Measurements from ENCODE around the gene BRPF3.

BRPF3 gene

DNA sequence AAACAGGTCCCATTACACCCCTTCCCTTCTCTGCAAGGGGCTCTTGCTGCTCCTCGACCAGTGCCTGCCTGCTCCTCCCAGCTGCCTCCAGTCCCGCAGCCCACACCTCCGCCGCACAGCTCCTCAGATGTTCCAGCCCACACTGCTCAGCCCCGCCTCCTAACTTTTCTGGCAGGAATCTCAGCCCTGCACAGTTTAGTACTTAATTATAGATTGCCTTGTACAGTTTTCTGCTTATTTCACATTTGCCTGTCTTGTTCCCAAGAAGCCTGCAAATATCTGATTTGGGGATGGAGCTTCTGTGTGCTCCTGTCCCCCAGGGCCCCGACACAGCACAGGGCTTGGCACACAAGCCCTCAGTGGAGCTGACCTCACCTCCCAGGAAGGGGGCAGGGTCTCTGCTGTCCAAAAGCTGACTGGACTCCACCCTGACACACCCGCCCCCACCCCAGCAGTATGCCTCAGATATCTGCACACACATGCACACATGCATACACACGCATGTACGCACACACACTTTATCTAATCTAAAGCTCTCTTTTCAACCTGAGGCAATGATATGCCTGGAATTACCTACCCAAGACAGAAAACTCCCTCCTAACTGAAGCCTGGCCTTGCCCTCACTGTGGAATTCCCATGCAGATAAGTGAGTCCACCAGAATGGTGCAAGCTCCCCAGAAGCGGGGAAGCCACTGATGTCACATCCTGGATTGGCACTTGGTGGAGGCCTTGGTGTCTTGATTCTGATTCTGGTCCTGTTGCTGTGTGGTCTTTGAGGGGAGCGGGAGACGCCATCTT lies 72.1 kb downstream of the BRPF3 start (continued):
- TF ChIP-seq, protein P1, sequence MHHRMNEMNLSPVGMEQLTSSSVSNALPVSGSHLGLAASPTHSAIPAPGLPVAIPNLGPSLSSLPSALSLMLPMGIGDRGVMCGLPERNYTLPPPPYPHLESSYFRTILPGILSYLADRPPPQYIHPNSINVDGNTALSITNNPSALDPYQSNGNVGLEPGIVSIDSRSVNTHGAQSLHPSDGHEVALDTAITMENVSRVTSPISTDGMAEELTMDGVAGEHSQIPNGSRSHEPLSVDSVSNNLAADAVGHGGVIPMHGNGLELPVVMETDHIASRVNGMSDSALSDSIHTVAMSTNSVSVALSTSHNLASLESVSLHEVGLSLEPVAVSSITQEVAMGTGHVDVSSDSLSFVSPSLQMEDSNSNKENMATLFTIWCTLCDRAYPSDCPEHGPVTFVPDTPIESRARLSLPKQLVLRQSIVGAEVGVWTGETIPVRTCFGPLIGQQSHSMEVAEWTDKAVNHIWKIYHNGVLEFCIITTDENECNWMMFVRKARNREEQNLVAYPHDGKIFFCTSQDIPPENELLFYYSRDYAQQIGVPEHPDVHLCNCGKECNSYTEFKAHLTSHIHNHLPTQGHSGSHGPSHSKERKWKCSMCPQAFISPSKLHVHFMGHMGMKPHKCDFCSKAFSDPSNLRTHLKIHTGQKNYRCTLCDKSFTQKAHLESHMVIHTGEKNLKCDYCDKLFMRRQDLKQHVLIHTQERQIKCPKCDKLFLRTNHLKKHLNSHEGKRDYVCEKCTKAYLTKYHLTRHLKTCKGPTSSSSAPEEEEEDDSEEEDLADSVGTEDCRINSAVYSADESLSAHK (tag by site-specific recombination; IDR thresholded peaks at IDR 0.05), result no peak
- TF ChIP-seq ZNF529 (tag by site-specific recombination; IDR thresholded peaks at IDR 0.05; ENCODE audit: insufficient replicate concordance) (no peak), WT1 (tag by site-specific recombination; IDR thresholded peaks at IDR 0.05) (no peak), ZFHX2 (tag by site-specific recombination; conservative IDR thresholded peaks at IDR 0.05) (peak; percentile 84), ZBTB17 (tag by site-specific recombination; IDR thresholded peaks at IDR 0.05) (no peak), BCL11B (tag by site-specific recombination; IDR thresholded peaks at IDR 0.05; ENCODE audit: low read depth) (no peak), ZNF221 (tag by site-specific recombination; IDR thresholded peaks at IDR 0.05; ENCODE audit: borderline replicate concordance) (no peak), ZNF202 (tag by site-specific recombination; IDR thresholded peaks at IDR 0.05; ENCODE audit: borderline replicate concordance) (no peak), ZNF311 (tag by site-specific recombination; IDR thresholded peaks at IDR 0.05; ENCODE audit: borderline replicate concordance) (no peak), ZNF350 (tag by site-specific recombination; IDR thresholded peaks at IDR 0.05) (no peak), ZNF626 (tag by site-specific recombination; IDR thresholded peaks at IDR 0.05) (no peak), ZNF677 (tag by site-specific recombination; IDR thresholded peaks at IDR 0.05) (no peak)
- TF ChIP-seq, protein P2, sequence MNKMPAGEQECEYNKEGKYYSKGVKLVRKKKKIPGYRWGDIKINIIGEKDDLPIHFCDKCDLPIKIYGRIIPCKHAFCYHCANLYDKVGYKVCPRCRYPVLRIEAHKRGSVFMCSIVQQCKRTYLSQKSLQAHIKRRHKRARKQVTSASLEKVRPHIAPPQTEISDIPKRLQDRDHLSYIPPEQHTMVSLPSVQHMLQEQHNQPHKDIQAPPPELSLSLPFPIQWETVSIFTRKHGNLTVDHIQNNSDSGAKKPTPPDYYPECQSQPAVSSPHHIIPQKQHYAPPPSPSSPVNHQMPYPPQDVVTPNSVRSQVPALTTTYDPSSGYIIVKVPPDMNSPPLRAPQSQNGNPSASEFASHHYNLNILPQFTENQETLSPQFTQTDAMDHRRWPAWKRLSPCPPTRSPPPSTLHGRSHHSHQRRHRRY (tag by site-specific recombination; IDR thresholded peaks at IDR 0.05), result no peak

- H3K9me3 ChIP-seq (ENCODE audit: control insufficient read depth, insufficient read depth, low read depth, low read length), result no peaks in the 10 kb centered on the region
- ChIA-PET POLR2A (no interaction called here), CTCF (interaction anchor here (2.3 kb wide), 1 partner anchor 33 kb away, joined by 7 read pairs; no protein-coding TSS in a partner anchor)
- no peak within 1 kb of the TSS for H3K27ac ChIP-seq (ENCODE audit: extremely low read depth, low read depth, low read length)
- no peaks in the 10 kb centered on the region for H3K36me3 ChIP-seq (ENCODE audit: control insufficient read depth in 2 of 2, insufficient read depth in 1 of 2, low read length in 2 of 2)
- no peaks in the 10 kb centered on the region for H3K4me1 ChIP-seq (ENCODE audit: control insufficient read depth, insufficient read depth, low read length)
- H3K4me3 ChIP-seq (ENCODE audit: low read depth, low read length), result no peak within 1 kb of the TSS
- TF ChIP-seq ZNF660 (tag by site-specific recombination; IDR thresholded peaks at IDR 0.05) (no peak), ZSCAN5A (tag by site-specific recombination; IDR thresholded peaks at IDR 0.05) (no peak), KLF8 (tag by site-specific recombination; IDR thresholded peaks at IDR 0.05) (no peak), PRDM1 (tag by site-specific recombination; IDR thresholded peaks at IDR 0.05) (no peak), OSR2 (tag by site-specific recombination; IDR thresholded peaks at IDR 0.05) (no peak), ZNF423 (tag by site-specific recombination; IDR thresholded peaks at IDR 0.05) (no peak), ZNF214 (tag by site-specific recombination; IDR thresholded peaks at IDR 0.05; ENCODE audit: borderline replicate concordance) (no peak), ZNF548 (tag by site-specific recombination; IDR thresholded peaks at IDR 0.05) (no peak), ZEB2 (tag by site-specific recombination; IDR thresholded peaks at IDR 0.05) (no peak), ZNF571 (tag by site-specific recombination; IDR thresholded peaks at IDR 0.05) (no peak), ZNF280D (tag by site-specific recombination; IDR thresholded peaks at IDR 0.05) (no peak)
- TF ChIP-seq, protein P3, sequence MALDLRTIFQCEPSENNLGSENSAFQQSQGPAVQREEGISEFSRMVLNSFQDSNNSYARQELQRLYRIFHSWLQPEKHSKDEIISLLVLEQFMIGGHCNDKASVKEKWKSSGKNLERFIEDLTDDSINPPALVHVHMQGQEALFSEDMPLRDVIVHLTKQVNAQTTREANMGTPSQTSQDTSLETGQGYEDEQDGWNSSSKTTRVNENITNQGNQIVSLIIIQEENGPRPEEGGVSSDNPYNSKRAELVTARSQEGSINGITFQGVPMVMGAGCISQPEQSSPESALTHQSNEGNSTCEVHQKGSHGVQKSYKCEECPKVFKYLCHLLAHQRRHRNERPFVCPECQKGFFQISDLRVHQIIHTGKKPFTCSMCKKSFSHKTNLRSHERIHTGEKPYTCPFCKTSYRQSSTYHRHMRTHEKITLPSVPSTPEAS (tag by site-specific recombination; IDR thresholded peaks at IDR 0.05), result no peak
Observed at GRCh38 chr6:36269834-36270705, 73.5 kb downstream of the BRPF3 start, which contains the start of gene PNPLA1. PNPLA1 (plus strand) TSS chr6:36270060; CDS start chr6:36270460, 400 bp downstream.

Data from HEK293 (cell line).